ENCODE data around the gene ERG.

ERG gene

DNA sequence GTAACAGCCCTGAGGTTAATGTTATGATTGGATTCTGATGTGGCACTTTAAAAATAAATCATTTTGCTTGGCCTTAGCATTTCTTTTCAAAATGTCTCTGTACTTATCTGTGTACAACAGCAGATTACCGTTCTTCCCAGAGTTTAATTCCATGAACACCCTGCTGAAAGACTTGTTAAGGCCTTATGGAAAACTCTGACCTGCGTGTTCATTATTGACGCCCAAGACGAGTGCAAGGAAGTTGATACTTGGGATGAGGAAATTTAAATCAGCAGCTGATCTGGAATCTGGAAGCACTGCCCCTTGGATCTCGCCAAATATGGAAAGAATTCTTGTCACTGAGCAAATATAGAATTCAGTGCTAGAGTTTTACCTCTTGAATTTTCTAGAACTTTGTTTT lies 6.7 kb downstream of the ERG start:
- no peak overlapping the region for H3K27ac Mint-ChIP-seq
- peaks cover 58% of the 10 kb centered on the region for H3K27me3 Mint-ChIP-seq (ENCODE audit: low read depth)

DNA sequence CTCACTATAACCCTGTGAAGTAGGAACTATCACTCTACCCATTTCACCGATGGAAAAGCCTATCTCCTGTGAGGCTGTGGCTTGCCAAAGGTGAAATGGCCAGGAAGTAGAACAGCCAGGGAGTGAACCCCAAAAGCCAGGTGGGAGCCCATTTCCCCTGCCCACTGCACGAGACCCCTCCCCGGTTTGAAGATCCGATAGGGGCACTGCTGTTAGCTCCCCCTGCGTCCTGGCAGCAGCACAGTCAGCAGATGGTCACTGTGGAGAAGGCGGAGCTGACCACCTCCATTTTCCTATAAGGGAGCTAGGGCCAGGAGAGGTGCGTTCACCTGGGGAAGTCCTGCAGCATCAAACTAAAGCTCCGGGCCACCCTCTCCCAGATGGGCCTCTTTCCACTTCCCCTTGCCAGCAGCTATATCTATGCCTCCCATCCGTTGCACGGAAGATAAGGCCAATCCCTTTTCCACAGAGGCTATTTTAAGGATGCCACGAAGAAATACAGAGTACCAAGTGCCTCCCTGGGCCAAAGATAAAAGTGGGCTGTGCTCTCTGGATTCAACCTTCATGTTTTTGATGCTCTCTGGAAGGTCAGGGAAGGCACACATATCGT lies 7.8 kb downstream of the ERG start:
- peaks cover 51% of the 10 kb centered on the region for H3K27me3 Mint-ChIP-seq (ENCODE audit: low read depth)
- H3K9me3 Mint-ChIP-seq = no peaks in the 10 kb centered on the region
- no peak overlapping the region for H3K4me3 Mint-ChIP-seq
- H3K4me1 Mint-ChIP-seq (ENCODE audit: low read depth) = no peaks in the 10 kb centered on the region
- no peak overlapping the region for H3K27ac Mint-ChIP-seq
- peaks cover 1% of the 10 kb centered on the region for H3K36me3 Mint-ChIP-seq (ENCODE audit: low read depth)

More for the DNA sequence above, 6.7 kb downstream of the ERG start:
- Mint-ChIP-seq H3K36me3 (ENCODE audit: low read depth) (peaks cover 1% of the 10 kb centered on the region), H3K9me3 (no peaks in the 10 kb centered on the region), H3K4me3 (no peak overlapping the region), H3K4me1 (ENCODE audit: low read depth) (no peaks in the 10 kb centered on the region)

DNA sequence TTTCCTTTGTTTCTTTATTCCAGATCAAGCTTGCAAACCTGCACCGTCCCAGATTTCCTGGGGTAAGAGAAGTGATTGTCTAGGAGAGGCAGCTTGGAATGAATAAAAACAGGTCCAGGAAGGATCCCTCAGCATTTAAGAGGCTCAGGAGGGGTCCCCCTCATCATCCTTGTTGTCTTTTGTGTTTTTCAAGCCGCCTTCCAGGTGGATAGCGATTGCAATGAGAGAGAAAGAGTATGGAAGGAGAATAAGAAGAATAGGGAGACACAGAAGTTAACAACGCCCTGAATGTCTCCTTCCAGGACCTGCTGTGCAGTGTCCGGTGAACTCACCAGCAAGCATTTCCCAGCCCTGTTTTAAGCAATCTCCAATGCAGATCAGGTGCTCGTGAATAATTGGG lies 8.5 kb downstream of the ERG start:
- Mint-ChIP-seq H3K4me3 (no peak overlapping the region), H3K36me3 (ENCODE audit: low read depth) (peaks cover 1% of the 10 kb centered on the region), H3K9me3 (no peaks in the 10 kb centered on the region), H3K27me3 (ENCODE audit: low read depth) (peaks cover 43% of the 10 kb centered on the region), H3K4me1 (ENCODE audit: low read depth) (no peaks in the 10 kb centered on the region), H3K27ac (no peak overlapping the region)

DNA sequence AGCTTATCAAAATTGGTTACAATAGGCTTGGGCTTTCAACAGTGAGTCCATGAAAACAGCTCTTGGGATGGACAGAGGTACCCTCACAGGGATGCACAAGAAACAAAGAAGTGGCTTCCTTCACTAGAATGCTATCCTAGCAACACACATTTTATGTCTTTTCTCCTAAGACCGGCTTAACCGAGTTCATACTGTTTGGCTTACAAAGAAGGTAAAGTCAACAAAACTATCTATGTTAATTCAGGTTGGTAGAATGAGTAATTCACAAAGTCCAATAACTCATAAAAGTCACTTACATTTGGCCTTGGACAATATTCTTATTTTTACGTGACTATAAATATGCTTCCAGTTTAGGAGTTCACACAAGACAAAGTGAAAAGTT lies 9.0 kb downstream of the ERG start:
- Mint-ChIP-seq H3K27me3 (ENCODE audit: low read depth) (peaks cover 38% of the 10 kb centered on the region), H3K4me1 (ENCODE audit: low read depth) (no peaks in the 10 kb centered on the region), H3K36me3 (ENCODE audit: low read depth) (peaks cover 1% of the 10 kb centered on the region), H3K27ac (no peak overlapping the region), H3K4me3 (no peak overlapping the region), H3K9me3 (no peaks in the 10 kb centered on the region)

DNA sequence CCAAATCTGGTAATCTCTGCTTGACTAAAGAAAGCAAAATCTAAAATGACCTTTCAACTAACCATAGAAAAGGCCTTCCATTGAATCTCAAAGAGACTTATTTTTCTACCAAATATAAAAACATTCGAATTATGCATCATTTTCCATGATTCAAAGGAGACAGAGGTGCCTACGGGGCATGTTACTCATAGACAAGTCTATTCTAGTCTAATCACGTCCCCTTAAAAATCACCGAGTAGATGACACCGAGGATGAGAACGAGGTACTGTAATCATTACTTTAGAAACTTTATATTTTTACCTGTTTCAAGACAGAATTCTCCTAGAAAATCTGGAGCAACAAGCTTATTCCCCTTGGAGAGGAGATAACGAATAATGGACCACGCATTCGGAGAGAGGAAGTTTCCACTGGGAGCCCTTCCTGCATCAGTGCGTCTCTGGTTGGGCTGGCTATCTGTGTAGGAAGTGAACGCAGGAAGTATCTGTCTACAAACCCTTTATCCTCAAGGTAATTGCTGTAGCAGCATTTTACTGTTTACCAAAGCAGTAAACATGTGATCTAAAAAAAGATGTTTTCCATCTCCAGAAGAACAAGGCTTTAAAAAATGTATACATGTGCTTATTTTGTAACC lies 9.5 kb downstream of the ERG start:
- Mint-ChIP-seq H3K4me1 (ENCODE audit: low read depth) (no peaks in the 10 kb centered on the region), H3K36me3 (ENCODE audit: low read depth) (peaks cover 1% of the 10 kb centered on the region), H3K27ac (no peak overlapping the region), H3K9me3 (no peaks in the 10 kb centered on the region), H3K27me3 (ENCODE audit: low read depth) (peaks cover 33% of the 10 kb centered on the region), H3K4me3 (no peak overlapping the region)

DNA sequence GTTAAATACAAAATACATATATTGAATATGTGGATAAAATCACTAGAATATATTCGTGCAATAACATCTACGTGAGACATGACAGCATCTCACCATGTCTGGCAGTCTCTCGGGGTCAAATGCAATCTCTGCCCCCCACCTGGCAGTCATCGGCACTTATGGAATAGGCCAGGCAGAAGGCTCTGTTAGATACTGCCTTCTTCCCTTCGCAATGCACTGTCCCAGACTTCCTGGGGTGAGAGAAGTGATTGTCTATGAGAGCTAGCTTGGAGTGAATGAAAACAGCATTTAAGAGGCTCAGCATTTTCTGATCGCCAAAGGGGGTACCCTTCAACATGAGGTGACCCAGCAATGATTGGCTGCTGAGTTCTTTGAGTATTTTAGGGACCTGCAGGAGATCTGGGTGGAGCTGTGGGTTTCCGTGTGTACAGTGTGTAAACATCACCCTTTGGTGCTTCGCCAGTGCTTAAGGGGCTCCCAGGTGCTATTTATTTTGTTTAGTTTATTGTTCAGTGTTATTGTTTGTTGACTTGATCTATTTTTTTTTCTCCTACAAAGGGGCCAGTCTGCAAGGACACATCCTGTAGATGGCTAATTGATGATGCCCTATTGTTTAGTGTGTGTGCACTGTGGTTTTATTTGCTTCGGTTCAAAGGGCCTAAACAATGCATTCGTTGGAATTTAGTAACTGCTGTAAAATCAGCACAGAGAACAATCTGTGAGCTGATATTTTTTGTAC lies 10.2 kb downstream of the ERG start:
- no peak overlapping the region for H3K27ac Mint-ChIP-seq
- H3K4me3 Mint-ChIP-seq = no peak overlapping the region
- no peaks in the 10 kb centered on the region for H3K9me3 Mint-ChIP-seq
- H3K4me1 Mint-ChIP-seq (ENCODE audit: low read depth) = no peaks in the 10 kb centered on the region
- peaks cover 27% of the 10 kb centered on the region for H3K27me3 Mint-ChIP-seq (ENCODE audit: low read depth)
- peaks cover 1% of the 10 kb centered on the region for H3K36me3 Mint-ChIP-seq (ENCODE audit: low read depth)

DNA sequence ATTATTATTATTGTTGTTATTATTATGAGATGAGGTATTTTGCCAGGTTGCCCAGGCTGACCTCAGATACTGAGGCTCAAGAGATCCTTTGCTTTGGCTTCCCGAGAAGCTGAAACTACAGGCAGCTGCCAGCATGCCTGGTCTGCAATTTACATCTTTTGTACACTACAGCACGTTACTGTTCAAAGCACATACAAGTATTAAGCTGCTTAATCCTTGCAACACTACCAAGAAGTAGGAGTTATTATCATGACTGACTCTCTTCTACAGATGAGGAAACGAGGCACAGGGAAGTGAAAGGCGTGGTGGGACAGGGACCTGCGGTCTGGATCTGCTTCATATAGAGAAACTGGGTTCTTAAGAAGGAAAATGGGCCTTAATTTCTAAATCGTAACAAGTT lies 11.6 kb downstream of the ERG start:
- H3K27me3 Mint-ChIP-seq (ENCODE audit: low read depth) = peaks cover 27% of the 10 kb centered on the region
- no peaks in the 10 kb centered on the region for H3K4me1 Mint-ChIP-seq (ENCODE audit: low read depth)
- H3K9me3 Mint-ChIP-seq = no peaks in the 10 kb centered on the region
- no peaks in the 10 kb centered on the region for H3K36me3 Mint-ChIP-seq (ENCODE audit: low read depth)
- H3K4me3 Mint-ChIP-seq = no peak overlapping the region
- no peak overlapping the region for H3K27ac Mint-ChIP-seq

DNA sequence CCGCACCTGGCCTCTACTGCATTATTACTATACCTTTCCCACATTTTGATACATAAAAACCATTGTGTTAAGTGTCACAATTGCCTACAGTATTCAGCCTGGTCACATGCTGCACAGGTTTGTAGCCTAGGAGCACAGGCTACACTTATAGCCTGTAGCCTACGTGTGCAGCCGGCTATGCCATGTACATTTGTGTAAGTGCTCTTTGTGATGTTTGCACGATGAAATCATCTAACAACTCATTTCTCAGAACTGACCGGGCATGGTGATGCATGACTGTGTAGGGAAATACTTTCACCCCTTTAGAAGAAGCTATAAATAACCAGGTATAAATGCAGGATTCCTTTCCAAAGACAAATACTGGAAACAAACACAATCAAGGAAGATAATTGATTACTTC lies 12.1 kb downstream of the ERG start:
- no peaks in the 10 kb centered on the region for H3K4me1 Mint-ChIP-seq (ENCODE audit: low read depth)
- no peaks in the 10 kb centered on the region for H3K36me3 Mint-ChIP-seq (ENCODE audit: low read depth)
- peaks cover 23% of the 10 kb centered on the region for H3K27me3 Mint-ChIP-seq (ENCODE audit: low read depth)
- no peak overlapping the region for H3K27ac Mint-ChIP-seq
- no peaks in the 10 kb centered on the region for H3K9me3 Mint-ChIP-seq
- H3K4me3 Mint-ChIP-seq = no peak overlapping the region

DNA sequence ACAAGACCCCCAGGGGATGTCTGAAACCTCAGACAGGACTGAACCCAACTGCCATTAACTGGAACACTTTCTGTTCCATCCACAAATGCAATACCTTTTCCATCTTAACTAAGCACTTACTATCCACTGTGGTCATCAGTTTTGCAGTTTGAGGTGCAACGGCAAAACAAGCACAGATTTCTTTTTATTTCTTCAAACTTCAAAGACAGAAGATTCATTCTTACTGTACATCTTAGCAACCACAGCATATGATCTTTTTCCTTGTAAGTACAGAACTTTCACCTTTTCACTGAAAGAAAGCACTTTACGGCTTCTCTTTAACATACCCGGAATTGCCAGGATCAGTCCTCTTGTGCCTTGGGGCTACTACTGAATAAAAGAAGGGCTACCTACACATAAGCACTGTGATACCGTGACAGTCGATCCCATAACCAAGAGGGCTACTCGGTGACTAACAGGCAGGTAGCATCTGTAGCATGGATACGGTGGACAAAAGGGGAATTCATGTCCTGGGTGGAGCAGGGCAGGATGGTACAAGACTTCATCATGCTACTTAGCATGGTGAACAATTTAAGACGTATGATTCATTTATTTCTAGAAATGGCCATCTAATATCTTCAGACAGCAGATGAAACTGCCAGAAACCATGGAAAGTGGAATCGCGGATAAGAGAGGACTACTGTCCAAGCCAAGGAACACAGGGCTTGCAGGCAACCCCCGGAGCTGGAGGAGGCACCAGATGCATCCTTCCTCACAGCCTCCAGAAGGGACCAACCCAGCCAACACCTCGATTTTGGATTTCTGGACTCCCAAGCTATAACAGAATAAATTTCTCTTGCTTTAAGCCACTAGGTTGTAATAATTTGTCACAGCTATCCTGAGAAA lies 18.4 kb downstream of the ERG start:
- Mint-ChIP-seq H3K36me3 (ENCODE audit: low read depth) (no peaks in the 10 kb centered on the region), H3K27me3 (ENCODE audit: low read depth) (peaks cover 58% of the 10 kb centered on the region), H3K4me1 (ENCODE audit: low read depth) (no peaks in the 10 kb centered on the region), H3K9me3 (no peaks in the 10 kb centered on the region), H3K4me3 (no peak overlapping the region), H3K27ac (no peak overlapping the region)

DNA sequence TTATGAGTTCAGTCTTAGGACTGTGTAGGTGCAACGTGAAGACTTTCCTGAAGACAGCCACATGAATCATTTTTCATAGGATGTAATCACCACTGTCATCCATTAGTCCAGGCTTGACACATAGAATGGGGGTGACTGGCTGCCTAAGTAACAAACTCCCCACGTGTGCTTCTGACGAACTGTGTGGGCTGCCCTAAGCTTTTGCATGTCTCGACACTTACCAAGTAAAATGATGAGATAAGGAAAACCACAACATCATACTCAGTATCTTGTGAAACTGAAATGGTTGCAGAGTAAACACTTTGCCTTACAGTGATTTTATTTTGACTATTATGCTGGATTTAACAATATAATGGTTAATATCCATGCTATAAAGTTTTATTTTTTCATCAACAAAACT lies 19.5 kb downstream of the ERG start:
- Mint-ChIP-seq H3K4me3 (no peak overlapping the region), H3K27ac (no peak overlapping the region), H3K4me1 (ENCODE audit: low read depth) (no peaks in the 10 kb centered on the region), H3K27me3 (ENCODE audit: low read depth) (peaks cover 62% of the 10 kb centered on the region), H3K36me3 (ENCODE audit: low read depth) (no peaks in the 10 kb centered on the region), H3K9me3 (no peaks in the 10 kb centered on the region)

DNA sequence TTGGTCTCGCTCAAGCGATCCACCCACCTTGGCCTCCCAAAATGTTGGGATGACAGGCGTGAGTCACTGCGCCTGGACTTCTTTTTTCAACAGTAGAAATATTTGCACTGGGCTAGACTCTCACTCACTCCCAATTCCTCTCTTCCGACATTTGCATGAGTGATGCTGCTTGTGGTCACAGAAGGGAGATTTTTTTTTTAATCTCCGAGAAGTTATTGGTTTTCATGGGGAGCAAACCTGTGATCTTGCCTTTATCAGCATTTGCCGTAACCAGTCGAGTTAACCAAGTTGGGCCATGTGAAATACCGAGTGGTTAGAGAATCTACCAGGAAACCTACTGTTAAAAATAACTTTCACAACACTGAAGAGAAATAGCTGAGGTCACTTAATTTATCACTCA lies 21.1 kb downstream of the ERG start:
- H3K9me3 Mint-ChIP-seq = no peaks in the 10 kb centered on the region
- H3K36me3 Mint-ChIP-seq (ENCODE audit: low read depth) = no peaks in the 10 kb centered on the region
- no peak overlapping the region for H3K27ac Mint-ChIP-seq
- peaks cover 65% of the 10 kb centered on the region for H3K27me3 Mint-ChIP-seq (ENCODE audit: low read depth)
- H3K4me3 Mint-ChIP-seq = no peak overlapping the region
- no peaks in the 10 kb centered on the region for H3K4me1 Mint-ChIP-seq (ENCODE audit: low read depth)

DNA sequence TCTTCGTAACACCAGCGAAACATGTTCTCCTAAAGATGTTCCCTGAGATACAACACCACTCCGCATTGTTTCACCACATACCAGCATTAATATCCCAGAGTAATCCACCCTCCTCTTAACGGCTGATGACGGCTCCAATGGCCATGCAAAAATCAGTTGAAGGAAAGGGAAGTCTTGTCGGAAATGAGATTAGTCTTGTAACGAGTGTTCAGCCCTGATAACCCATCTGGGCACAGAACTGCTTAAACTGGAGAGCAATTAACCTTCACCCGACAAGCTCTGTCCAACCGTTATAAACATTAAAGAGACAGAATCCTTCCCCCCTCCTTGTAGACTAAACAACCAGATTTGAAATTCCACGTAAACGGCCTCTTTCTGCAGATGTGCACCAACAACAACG lies 21.9 kb downstream of the ERG start:
- Mint-ChIP-seq H3K9me3 (no peaks in the 10 kb centered on the region), H3K4me1 (ENCODE audit: low read depth) (no peaks in the 10 kb centered on the region), H3K36me3 (ENCODE audit: low read depth) (no peaks in the 10 kb centered on the region), H3K4me3 (no peak overlapping the region), H3K27me3 (ENCODE audit: low read depth) (peaks cover 65% of the 10 kb centered on the region), H3K27ac (no peak overlapping the region)

DNA sequence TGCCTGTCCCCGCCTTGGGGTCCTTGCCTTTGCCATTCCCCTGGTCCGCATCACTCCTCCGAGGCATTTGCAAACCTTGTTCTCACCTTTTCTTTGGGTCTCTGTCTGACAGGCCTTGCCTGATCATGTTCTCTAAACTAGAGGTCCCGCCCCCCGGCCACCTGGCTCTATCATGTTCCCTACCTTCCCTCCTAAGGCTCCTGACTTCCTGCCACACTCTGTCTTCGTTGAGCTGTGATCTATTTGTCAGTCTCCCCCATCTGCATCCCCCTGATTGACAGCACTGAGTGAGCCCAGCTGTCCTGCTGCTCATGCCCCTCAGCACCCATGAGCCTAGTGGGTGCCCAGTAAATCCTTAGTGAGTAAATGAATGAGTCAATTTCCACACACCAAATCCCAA lies 22.8 kb downstream of the ERG start:
- H3K27me3 Mint-ChIP-seq (ENCODE audit: low read depth) = peaks cover 64% of the 10 kb centered on the region
- no peak overlapping the region for H3K4me3 Mint-ChIP-seq
- no peak overlapping the region for H3K27ac Mint-ChIP-seq
- no peaks in the 10 kb centered on the region for H3K4me1 Mint-ChIP-seq (ENCODE audit: low read depth)
- no peaks in the 10 kb centered on the region for H3K36me3 Mint-ChIP-seq (ENCODE audit: low read depth)
- H3K9me3 Mint-ChIP-seq = no peaks in the 10 kb centered on the region

DNA sequence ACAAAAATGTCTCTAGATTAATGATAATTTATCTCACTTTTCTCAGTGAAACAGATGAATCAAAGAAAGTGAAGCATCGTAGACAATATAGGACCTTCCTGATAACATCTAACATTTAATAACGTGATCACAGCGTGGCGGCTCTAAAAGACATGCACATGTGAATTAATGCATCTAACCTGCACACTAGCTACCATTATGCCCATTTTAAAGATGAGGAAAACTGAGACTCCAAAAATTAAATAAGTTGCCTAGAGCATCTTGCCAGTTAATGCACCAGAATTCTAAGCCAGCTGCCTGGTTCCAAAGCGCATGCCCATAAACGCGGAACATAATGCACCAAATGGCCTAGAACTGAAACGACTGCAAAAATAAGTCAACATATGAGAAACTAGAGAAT lies 23.5 kb downstream of the ERG start:
- H3K27me3 Mint-ChIP-seq (ENCODE audit: low read depth) = peaks cover 60% of the 10 kb centered on the region
- H3K36me3 Mint-ChIP-seq (ENCODE audit: low read depth) = no peaks in the 10 kb centered on the region
- no peak overlapping the region for H3K4me3 Mint-ChIP-seq
- no peaks in the 10 kb centered on the region for H3K4me1 Mint-ChIP-seq (ENCODE audit: low read depth)
- no peaks in the 10 kb centered on the region for H3K9me3 Mint-ChIP-seq
- no peak overlapping the region for H3K27ac Mint-ChIP-seq

Data from T-helper 1 cell treated with Interleukin-12 subunit alpha and Interleukin-12 subunit beta and Interleukin-4 antibody, amounts not matched to agents 30 μg/mL and 1 μg/mL, for 36 hours (primary cell).